ENCODE data around the gene LRRC2.
"Not testable (repeated sequence)": the region's sequence is repeated elsewhere in the genome, so short reads cannot be mapped to it uniquely, and the experiment has no call there.

The LRRC2 gene

GRCh38 chr3:46546896-46547440, 19.1 kb downstream of the LRRC2 start:
- no peak for TF ChIP-seq POLR2A (IDR thresholded peaks at IDR 0.05; ENCODE audit: low read depth, low read length)
- TF ChIP-seq PAX5 (IDR thresholded peaks at IDR 0.05; ENCODE audit: insufficient read depth, low read length, severe bottlenecking) = no peak
- no peak for TF ChIP-seq POLR2AphosphoS5 (IDR thresholded peaks at IDR 0.05; ENCODE audit: low read depth, low read length)
- no peak for DNase-seq (ENCODE audit: insufficient read length, low spot score)
- no peak for FAIRE-seq

- TF ChIP-seq SPI1 (IDR thresholded peaks at IDR 0.05; ENCODE audit: low read depth, low read length) = no peak
- no peak for TF ChIP-seq POLR2AphosphoS5 (IDR thresholded peaks at IDR 0.05; ENCODE audit: low read depth, low read length)
- no peak for TF ChIP-seq POU2F2 (IDR thresholded peaks at IDR 0.05; ENCODE audit: low read depth, low read length)
- no peak for TF ChIP-seq PAX5 (IDR thresholded peaks at IDR 0.05; ENCODE audit: insufficient read depth, low read length, severe bottlenecking)
- TF ChIP-seq POLR2A (IDR thresholded peaks at IDR 0.05; ENCODE audit: low read depth, low read length) = no peak
- TF ChIP-seq TAF1 (IDR thresholded peaks at IDR 0.05; ENCODE audit: low read depth, low read length) = no peak
- no peak for DNase-seq (ENCODE audit: insufficient read length, low spot score)
- FAIRE-seq = no peak
Measured at GRCh38 chr3:46545818-46546630, 20.1 kb downstream of the LRRC2 start.

- DNase-seq (ENCODE audit: insufficient read length, low spot score) (no peak), FAIRE-seq (peak; percentile 31)
- TF ChIP-seq POLR2AphosphoS5 (IDR thresholded peaks at IDR 0.05; ENCODE audit: low read depth, low read length) = no peak
- TF ChIP-seq SPI1 (IDR thresholded peaks at IDR 0.05; ENCODE audit: low read depth, low read length) = no peak
- no peak for TF ChIP-seq PAX5 (IDR thresholded peaks at IDR 0.05; ENCODE audit: insufficient read depth, low read length, severe bottlenecking)
- no peak for TF ChIP-seq TAF1 (IDR thresholded peaks at IDR 0.05; ENCODE audit: low read depth, low read length)
- no peak for TF ChIP-seq POU2F2 (IDR thresholded peaks at IDR 0.05; ENCODE audit: low read depth, low read length)
- TF ChIP-seq POLR2A (IDR thresholded peaks at IDR 0.05; ENCODE audit: low read depth, low read length) = no peak
Measured at GRCh38 chr3:46544771-46545503, 21.2 kb downstream of the LRRC2 start.

DNA sequence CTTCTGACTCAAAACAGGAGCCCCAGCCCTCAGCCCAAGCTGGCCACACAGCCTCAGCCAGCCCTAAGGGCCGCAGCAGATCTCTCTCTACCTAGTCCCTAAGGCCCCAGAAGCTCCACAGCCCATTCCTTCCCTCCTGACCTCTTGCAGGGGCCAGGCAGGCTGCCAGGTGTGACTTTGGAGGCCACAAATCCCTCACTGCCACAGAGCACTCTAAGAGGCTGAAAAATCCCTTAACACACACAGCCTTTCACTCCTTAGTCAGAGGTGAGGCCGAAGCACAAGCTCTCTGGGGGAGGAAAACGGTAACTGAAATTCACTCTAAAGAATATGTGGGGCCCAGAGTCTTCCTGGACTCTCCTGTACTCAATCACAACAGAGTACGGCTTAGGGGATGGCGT, 23.3 kb downstream of the LRRC2 start:
- FAIRE-seq = no peak
- TF ChIP-seq PAX5 (IDR thresholded peaks at IDR 0.05; ENCODE audit: insufficient read depth, low read length, severe bottlenecking) (no peak), POLR2A (IDR thresholded peaks at IDR 0.05; ENCODE audit: low read depth, low read length) (no peak), POLR2AphosphoS5 (IDR thresholded peaks at IDR 0.05; ENCODE audit: low read depth, low read length) (no peak), POU2F2 (IDR thresholded peaks at IDR 0.05; ENCODE audit: low read depth, low read length) (no peak), TAF1 (IDR thresholded peaks at IDR 0.05; ENCODE audit: low read depth, low read length) (no peak)
- no peak for DNase-seq (ENCODE audit: insufficient read length, low spot score)

DNA sequence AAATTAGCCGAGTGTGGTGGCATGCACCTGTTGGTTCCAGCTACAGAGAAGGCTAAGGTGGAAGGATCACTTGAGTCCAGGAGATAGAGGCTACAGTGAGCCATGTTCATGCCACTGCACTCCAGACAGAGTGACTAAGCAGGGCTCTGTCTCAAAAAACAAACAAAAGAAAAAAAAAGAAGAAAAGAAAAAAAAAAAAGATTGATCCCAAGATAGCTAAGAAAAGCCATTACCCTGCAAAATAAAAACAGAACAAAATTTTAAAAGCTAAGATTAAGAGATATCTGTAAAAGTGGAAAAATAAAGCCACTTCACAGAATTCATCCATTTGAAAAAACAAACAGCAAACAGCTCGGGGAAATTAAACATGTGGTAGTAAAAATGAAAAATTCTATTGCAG, 23.8 kb downstream of the LRRC2 start:
- no peak for FAIRE-seq
- no peak for TF ChIP-seq PAX5 (IDR thresholded peaks at IDR 0.05; ENCODE audit: insufficient read depth, low read length, severe bottlenecking)
- TF ChIP-seq SPI1 (IDR thresholded peaks at IDR 0.05; ENCODE audit: low read depth, low read length) = no peak
- TF ChIP-seq TAF1 (IDR thresholded peaks at IDR 0.05; ENCODE audit: low read depth, low read length) = no peak
- no peak for TF ChIP-seq POLR2A (IDR thresholded peaks at IDR 0.05; ENCODE audit: low read depth, low read length)
- TF ChIP-seq POLR2AphosphoS5 (IDR thresholded peaks at IDR 0.05; ENCODE audit: low read depth, low read length) = no peak
- no peak for TF ChIP-seq POU2F2 (IDR thresholded peaks at IDR 0.05; ENCODE audit: low read depth, low read length)

DNA sequence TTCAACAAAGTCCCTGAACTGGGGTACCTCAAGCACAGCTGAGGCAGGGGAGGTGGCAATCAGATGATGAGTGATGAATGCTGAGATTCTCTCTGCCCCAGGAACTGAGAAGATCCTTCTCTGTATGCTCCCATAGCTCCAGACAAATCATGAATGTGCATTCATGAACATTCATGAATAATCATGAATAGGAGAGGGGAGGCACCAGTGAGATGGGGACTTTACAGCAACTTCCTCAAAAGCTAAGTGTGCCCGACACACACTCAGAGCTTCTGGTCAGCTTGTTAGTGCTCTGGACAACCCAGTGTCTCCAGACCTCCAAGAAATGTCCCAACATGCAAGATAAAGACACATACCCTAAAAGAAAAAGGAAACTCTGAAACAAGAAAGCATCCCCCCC, 24.3 kb downstream of the LRRC2 start:
- TF ChIP-seq SPI1 (IDR thresholded peaks at IDR 0.05; ENCODE audit: low read depth, low read length) = 0 out of 2 replicates have a peak, but pooled peaks have one; percentile 28
- no peak for TF ChIP-seq POLR2AphosphoS5 (IDR thresholded peaks at IDR 0.05; ENCODE audit: low read depth, low read length)
- DNase-seq (ENCODE audit: insufficient read length, low spot score) (no peak), FAIRE-seq (peak; percentile 78)

More for the DNA sequence above, 23.8 kb downstream of the LRRC2 start:
- no peak for DNase-seq (ENCODE audit: insufficient read length, low spot score)

- DNase-seq (ENCODE audit: insufficient read length, low spot score) = no peak
- FAIRE-seq = no peak
- TF ChIP-seq POLR2A (IDR thresholded peaks at IDR 0.05; ENCODE audit: low read depth, low read length) (no peak), SPI1 (IDR thresholded peaks at IDR 0.05; ENCODE audit: low read depth, low read length) (no peak), TAF1 (IDR thresholded peaks at IDR 0.05; ENCODE audit: low read depth, low read length) (no peak), POU2F2 (IDR thresholded peaks at IDR 0.05; ENCODE audit: low read depth, low read length) (no peak), POLR2AphosphoS5 (IDR thresholded peaks at IDR 0.05; ENCODE audit: low read depth, low read length) (no peak), PAX5 (IDR thresholded peaks at IDR 0.05; ENCODE audit: insufficient read depth, low read length, severe bottlenecking) (no peak)
Measured at GRCh38 chr3:46540550-46540949, 25.6 kb downstream of the LRRC2 start.

GRCh38 chr3:46539443-46540005, 26.6 kb downstream of the LRRC2 start:
- no peak for TF ChIP-seq PAX5 (IDR thresholded peaks at IDR 0.05; ENCODE audit: insufficient read depth, low read length, severe bottlenecking)
- no peak for TF ChIP-seq POLR2A (IDR thresholded peaks at IDR 0.05; ENCODE audit: low read depth, low read length)
- TF ChIP-seq POLR2AphosphoS5 (IDR thresholded peaks at IDR 0.05; ENCODE audit: low read depth, low read length) = no peak
- TF ChIP-seq SPI1 (IDR thresholded peaks at IDR 0.05; ENCODE audit: low read depth, low read length) = no peak
- TF ChIP-seq TAF1 (IDR thresholded peaks at IDR 0.05; ENCODE audit: low read depth, low read length) = no peak
- TF ChIP-seq POU2F2 (IDR thresholded peaks at IDR 0.05; ENCODE audit: low read depth, low read length) = no peak
- FAIRE-seq (peak; percentile 77), DNase-seq (ENCODE audit: insufficient read length, low spot score) (no peak)

DNA sequence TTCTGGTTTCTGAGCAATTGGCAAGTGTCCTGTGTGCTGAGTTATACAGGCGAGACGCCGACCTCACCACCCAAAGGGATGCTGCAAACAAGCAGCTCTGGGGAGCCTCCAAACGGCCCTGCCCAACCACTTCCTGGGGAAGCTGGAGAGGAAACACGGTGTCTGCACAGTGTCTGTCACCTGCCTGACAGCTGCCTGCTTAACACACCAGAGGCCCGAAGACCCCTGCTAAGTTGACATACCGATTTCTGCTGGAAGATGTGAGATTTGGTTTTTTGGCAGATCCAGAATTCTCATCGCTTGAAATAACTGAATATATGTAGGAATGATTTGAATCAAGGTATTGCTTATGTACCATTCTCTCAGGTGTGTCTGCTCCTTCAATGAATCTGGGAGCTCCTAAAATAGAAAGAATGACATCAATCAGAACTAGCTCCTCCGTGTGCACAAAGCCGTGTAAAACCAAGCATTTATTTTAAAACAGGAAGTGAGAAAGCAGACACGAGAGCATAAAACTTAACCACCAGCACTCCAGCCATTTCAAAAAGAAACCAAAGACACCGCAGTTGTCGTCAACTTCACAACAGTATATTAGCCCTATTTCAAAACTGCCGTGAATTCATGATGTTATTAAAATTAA, 27.2 kb downstream of the LRRC2 start:
- DNase-seq (ENCODE audit: insufficient read length, low spot score) (peak; percentile 31), FAIRE-seq (peak; percentile 92)

DNA sequence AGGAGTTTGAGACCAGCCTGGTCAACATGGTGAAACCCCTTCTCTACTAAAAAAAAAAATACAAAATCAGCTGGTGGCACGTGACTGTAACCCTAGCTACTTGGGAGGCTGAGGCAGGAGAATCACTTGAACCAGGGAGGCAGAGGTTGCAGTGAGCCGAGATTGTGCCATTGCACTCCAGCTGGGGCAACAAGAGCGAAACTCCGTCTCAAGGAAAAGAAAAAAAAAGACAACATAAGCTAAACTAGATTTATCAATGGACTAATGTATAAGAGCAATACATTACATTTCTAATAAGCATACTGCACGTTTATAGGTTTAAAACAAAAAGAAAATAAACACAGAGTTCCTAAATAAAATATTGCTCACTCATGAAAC, 27.7 kb downstream of the LRRC2 start:
- not testable (repeated sequence) for FAIRE-seq; DNase-seq (ENCODE audit: insufficient read length, low spot score)

More for the DNA sequence above, 27.2 kb downstream of the LRRC2 start:
- TF ChIP-seq POLR2A (IDR thresholded peaks at IDR 0.05; ENCODE audit: low read depth, low read length) (no peak), POU2F2 (IDR thresholded peaks at IDR 0.05; ENCODE audit: low read depth, low read length) (no peak), POLR2AphosphoS5 (IDR thresholded peaks at IDR 0.05; ENCODE audit: low read depth, low read length) (no peak), PAX5 (IDR thresholded peaks at IDR 0.05; ENCODE audit: insufficient read depth, low read length, severe bottlenecking) (peak; percentile 96), TAF1 (IDR thresholded peaks at IDR 0.05; ENCODE audit: low read depth, low read length) (no peak; the same call in 1 of the 2 replicates), SPI1 (IDR thresholded peaks at IDR 0.05; ENCODE audit: low read depth, low read length) (peak; percentile 99)

Data from GM12891 (cell line).